Esophagus muscularis mucosa (tissue), 4 donors: Measurements from ENCODE around the gene SUCLA2. TPM values are rescaled to one million over a fixed set of nuclear protein-coding genes. Genes with fewer than 3 reads are reported as not detected.

Experiments used
- DNase-seq: peaks from one replicate; pipeline ENCODE4 v3.0.0-alpha.2; 2017; ENCODE audit errors: extremely low spot score
- H3K27ac ChIP-seq, 4 donors: fragments of 200-600 bp; sonication (generic); replicated peaks in 1 of 4; 1 replicate in 3 of 4; 2 replicates in 1 of 4; pipeline ENCODE4 v1.5.1; 2016 to 2019; ENCODE audit warnings: mild to moderate bottlenecking in 1 of 4
- H3K27me3 ChIP-seq, 4 donors: fragments of 200-600 bp; sonication (generic); one replicate each; pipeline versions ENCODE4 v1.5.1 to v1.6.0; 2016 to 2019
- H3K36me3 ChIP-seq, 4 donors: fragments of 200-600 bp; sonication (generic); one replicate each; pipeline ENCODE4 v1.5.1; 2016 to 2019
- H3K4me1 ChIP-seq, 4 donors: fragments of 200-600 bp; sonication (generic); one replicate each; pipeline ENCODE4 v1.5.1; 2016 to 2019
- H3K4me3 ChIP-seq, 4 donors: fragments of 200-600 bp; sonication (generic); 1 replicate in 2 of 4; 2 replicates in 2 of 4; pipeline ENCODE4 v1.5.1; 2016 to 2019; ENCODE audit warnings: mild to moderate bottlenecking in 4 of 4, moderate library complexity in 1 of 4
- H3K9me3 ChIP-seq, 4 donors: fragments of 200-600 bp; sonication (generic); 1 replicate in 3 of 4; 2 replicates in 1 of 4; pipeline ENCODE4 v1.5.1; 2016 to 2019
- EP300 ChIP-seq: sonication (generic); formaldehyde crosslinking; IDR thresholded peaks from one replicate; pipeline ENCODE4 v1.6.1; 2017; ENCODE audit warnings: antibody characterized with exemption
- POLR2A ChIP-seq: fragments of 450-650 bp; IDR thresholded peaks from one replicate; pipeline ENCODE4 v1.6.1; 2017; ENCODE audit warnings: antibody characterized with exemption, moderate library complexity, mild to moderate bottlenecking, low read depth
- POLR2AphosphoS5 ChIP-seq, 2 donors: sonication (generic); formaldehyde crosslinking; IDR thresholded peaks; one replicate each; pipeline ENCODE4 v1.6.1; 2017; ENCODE audit warnings: antibody characterized with exemption in 2 of 2
- WGBS: methylation state at CpG from one replicate; pipeline ENCODE4 v1.1.5; 2018; 5-methylcytosine and 5-hydroxymethylcytosine counted together
- intact Hi-C: fragments of 100-400 bp; cut with DNase I; formaldehyde crosslinking; loops from one replicate; pipeline ENCODE4 v1.15.1; 2023
- total RNA-seq, 4 donors: library from RNA; depleted of rRNA; stranded (reverse); fragments of >200 nt; gene quantifications; one replicate each; pipeline versions ENCODE4 v1.1.0 to v1.2.1, GENCODE V29; 2016
- TF ChIP-seq, protein P1 (sequence below), 3 experiments: fragments of 200-600 bp in 2 of 3; fragments of 450-650 bp in 1 of 3; sonication (generic) in 2 of 3; IDR thresholded peaks; one replicate each; pipeline ENCODE4 v1.5.1; 2017 to 2019; ENCODE audit warnings: antibody characterized with exemption in 3 of 3, mild to moderate bottlenecking in 2 of 3, moderate library complexity in 1 of 3

The SUCLA2 gene
- total RNA-seq, 4 donors from 2014 or later = 42.1 to 62.7 (median 50.0) TPM

DNA sequence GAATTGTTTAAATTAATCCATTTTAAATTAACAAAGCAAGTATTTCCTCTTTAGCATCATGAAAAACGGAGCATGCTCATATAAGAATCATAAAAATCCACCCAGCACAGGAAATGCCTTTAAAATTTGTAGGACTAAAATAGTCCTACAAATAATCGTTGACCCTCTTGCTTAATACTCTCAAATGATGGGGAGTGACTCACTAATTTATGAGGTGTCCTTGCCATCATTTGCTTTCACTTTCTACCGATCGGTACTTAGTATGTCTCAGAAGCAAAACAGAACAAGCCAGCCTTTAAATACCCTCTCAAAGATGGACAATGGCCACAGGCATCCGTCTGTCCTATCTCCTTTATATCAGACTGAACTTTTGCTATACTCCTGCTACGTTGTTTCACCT is 97.2 kb downstream of the SUCLA2 start:
- DNase-seq = no peak
- intact Hi-C loops = no loop called here
- TF ChIP-seq EP300 = no peak
- no peak for TF ChIP-seq POLR2AphosphoS5 (IDR thresholded peaks at IDR 0.05)
- TF ChIP-seq, protein P1, sequence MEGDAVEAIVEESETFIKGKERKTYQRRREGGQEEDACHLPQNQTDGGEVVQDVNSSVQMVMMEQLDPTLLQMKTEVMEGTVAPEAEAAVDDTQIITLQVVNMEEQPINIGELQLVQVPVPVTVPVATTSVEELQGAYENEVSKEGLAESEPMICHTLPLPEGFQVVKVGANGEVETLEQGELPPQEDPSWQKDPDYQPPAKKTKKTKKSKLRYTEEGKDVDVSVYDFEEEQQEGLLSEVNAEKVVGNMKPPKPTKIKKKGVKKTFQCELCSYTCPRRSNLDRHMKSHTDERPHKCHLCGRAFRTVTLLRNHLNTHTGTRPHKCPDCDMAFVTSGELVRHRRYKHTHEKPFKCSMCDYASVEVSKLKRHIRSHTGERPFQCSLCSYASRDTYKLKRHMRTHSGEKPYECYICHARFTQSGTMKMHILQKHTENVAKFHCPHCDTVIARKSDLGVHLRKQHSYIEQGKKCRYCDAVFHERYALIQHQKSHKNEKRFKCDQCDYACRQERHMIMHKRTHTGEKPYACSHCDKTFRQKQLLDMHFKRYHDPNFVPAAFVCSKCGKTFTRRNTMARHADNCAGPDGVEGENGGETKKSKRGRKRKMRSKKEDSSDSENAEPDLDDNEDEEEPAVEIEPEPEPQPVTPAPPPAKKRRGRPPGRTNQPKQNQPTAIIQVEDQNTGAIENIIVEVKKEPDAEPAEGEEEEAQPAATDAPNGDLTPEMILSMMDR (IDR thresholded peaks at IDR 0.05) = no peak
- TF ChIP-seq POLR2A = no peak
- Histone ChIP-seq H3K4me3 (peak overlapping the region in 2 of 4 donors; percentile 20 to 21), H3K9me3 (no peaks in the 10 kb centered on the region), H3K4me1 (no peaks in the 10 kb centered on the region), H3K27me3 (no peaks in the 10 kb centered on the region), H3K36me3 (peaks cover 0 to 9% (median 0%) of the 10 kb centered on the region in 4 donors), H3K27ac (no peak overlapping the region)
- 77% methylated on average over 6 of the region's 6 CpGs for WGBS

DNA sequence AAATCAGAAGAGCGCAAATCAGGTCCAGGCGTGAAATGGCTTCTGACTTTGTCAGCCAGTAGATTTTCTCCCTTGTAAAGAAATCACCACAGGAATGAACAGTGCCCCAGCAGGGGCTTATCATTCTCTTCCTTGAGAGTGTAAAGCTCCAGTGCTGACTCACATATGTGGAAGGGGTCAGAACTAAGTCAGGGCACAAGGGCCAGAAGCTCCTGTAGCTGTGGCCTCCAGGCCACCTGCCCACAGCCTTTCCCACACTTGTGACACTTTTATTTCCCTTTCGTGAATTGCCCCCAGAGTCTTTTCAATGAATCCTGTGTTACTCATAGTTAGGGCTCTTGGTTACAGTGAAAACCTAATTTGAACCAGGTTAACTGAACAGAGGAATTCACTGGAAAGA is 99.6 kb downstream of the SUCLA2 start:
- intact Hi-C loops = no loop called here
- WGBS = 83% methylated on average over 3 of the region's 3 CpGs
- TF ChIP-seq POLR2A = no peak
- TF ChIP-seq EP300 = no peak
- TF ChIP-seq POLR2AphosphoS5 (IDR thresholded peaks at IDR 0.05) = no peak
- TF ChIP-seq, protein P1 (IDR thresholded peaks at IDR 0.05) = no peak
- H3K4me3 ChIP-seq = no peak overlapping the region
- H3K9me3 ChIP-seq = no peaks in the 10 kb centered on the region
- no peaks in the 10 kb centered on the region for H3K4me1 ChIP-seq
- no peak for DNase-seq
- no peaks in the 10 kb centered on the region for H3K27me3 ChIP-seq
- no peaks in the 10 kb centered on the region for H3K36me3 ChIP-seq
- H3K27ac ChIP-seq = no peak overlapping the region

DNA sequence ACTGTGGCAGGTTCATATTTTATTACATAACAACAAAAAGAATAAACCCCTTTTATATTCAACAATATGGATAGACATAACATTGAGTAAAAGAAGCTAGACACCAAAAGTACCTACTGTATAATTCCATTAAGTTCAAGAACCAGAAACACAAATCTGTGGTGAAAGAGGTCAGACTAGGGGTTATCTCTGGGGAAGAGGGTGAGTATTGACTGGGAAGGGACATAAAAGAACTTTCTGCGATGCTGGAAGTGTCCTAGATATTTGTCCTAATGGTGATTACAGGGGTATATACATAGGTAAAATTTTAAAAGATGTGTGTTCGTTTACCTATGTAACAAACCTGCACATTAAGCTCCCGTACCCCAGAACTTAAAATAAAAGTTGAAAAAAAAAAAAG is 103.0 kb downstream of the SUCLA2 start:
- no peaks in the 10 kb centered on the region for H3K9me3 ChIP-seq
- no peak for DNase-seq
- H3K36me3 ChIP-seq = peaks cover 0 to 8% (median 0%) of the 10 kb centered on the region in 4 donors
- TF ChIP-seq, protein P1 (IDR thresholded peaks at IDR 0.05) = no peak
- no peak for TF ChIP-seq POLR2A
- TF ChIP-seq EP300 = no peak
- no peak for TF ChIP-seq POLR2AphosphoS5 (IDR thresholded peaks at IDR 0.05)
- 88% methylated on average over 3 of the region's 3 CpGs for WGBS
- H3K4me1 ChIP-seq = no peaks in the 10 kb centered on the region
- H3K4me3 ChIP-seq = no peak overlapping the region
- intact Hi-C loops = no loop called here
- H3K27ac ChIP-seq = no peak overlapping the region
- no peaks in the 10 kb centered on the region for H3K27me3 ChIP-seq

DNA sequence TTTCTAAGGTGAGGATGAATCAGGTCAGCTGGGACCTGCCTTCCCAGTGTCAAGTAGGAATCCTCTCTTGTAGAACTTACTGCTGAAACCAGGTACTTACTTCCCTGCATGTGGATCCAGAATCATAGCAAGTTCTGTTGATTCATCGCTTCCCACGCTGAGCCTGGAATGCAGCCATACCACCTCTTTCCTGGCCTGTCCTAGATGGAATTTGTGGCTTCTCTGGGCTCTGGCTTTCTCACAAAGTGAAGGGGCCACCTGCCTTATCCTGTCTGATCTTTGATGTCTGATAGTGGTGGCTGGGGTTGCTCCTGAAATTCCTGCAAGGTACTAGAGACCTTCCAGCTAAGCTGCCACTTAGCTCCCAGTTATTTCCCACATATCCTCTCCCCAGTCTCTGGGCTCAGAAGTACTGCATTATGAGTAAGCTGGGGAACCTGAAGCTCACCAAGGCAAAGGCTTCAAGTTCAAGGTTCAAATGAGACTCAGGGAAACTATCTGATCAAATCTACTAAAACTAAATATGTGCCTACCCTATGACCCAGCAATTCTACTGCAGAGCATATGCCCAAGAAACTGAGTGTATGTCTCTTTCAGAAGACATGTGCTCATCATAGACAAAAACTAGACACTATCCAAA is 103.5 kb downstream of the SUCLA2 start:
- Histone ChIP-seq H3K4me3 (no peak overlapping the region), H3K36me3 (peaks cover 0 to 8% (median 0%) of the 10 kb centered on the region in 4 donors), H3K9me3 (no peaks in the 10 kb centered on the region), H3K4me1 (no peaks in the 10 kb centered on the region), H3K27me3 (no peaks in the 10 kb centered on the region), H3K27ac (no peak overlapping the region)
- intact Hi-C loops = no loop called here
- WGBS = 55% methylated on average over 2 of the region's 2 CpGs
- no peak for TF ChIP-seq POLR2AphosphoS5 (IDR thresholded peaks at IDR 0.05)
- no peak for TF ChIP-seq EP300
- TF ChIP-seq, protein P1 (IDR thresholded peaks at IDR 0.05) = no peak
- no peak for TF ChIP-seq POLR2A
- DNase-seq = no peak

DNA sequence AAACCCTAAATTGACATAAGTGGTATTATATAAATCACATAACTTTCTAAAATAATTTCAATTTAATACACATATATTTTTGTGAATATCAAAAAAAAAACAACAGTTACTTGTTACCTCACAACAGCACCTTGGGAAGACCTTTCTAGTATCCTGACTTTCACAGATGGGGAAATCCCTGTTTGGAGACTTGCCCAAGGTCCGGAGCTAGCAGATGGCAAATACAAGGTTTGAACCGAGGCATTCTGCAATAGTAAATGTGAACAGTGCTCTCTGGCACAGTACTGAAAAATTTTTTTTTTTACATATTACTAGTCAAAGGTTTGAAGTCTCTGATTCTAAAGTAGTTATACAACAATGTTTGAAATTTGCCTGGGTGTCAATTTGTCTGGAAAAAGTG is 104.5 kb downstream of the SUCLA2 start:
- 64% methylated on average over 2 of the region's 2 CpGs for WGBS

More for the DNA sequence above, 104.5 kb downstream of the SUCLA2 start:
- no peaks in the 10 kb centered on the region for H3K9me3 ChIP-seq
- intact Hi-C loops = no loop called here
- no peak overlapping the region for H3K4me3 ChIP-seq
- H3K27me3 ChIP-seq = no peaks in the 10 kb centered on the region
- H3K4me1 ChIP-seq = no peaks in the 10 kb centered on the region
- DNase-seq = no peak
- TF ChIP-seq, protein P1 (IDR thresholded peaks at IDR 0.05) = no peak
- TF ChIP-seq POLR2A (no peak), POLR2AphosphoS5 (IDR thresholded peaks at IDR 0.05) (no peak), EP300 (no peak)
- H3K27ac ChIP-seq = no peak overlapping the region
- peaks cover 0 to 8% (median 0%) of the 10 kb centered on the region in 4 donors for H3K36me3 ChIP-seq
